NCI-H1417 treated with DMSO at 0.1 percent for 48 hours (cell line): ENCODE measurements around the gene CPS1.

Source experiments
- DNase-seq: peaks from one replicate; lab custom pipeline; 2025; lab: John Stamatoyannopoulos, UW

The CPS1 gene

DNA sequence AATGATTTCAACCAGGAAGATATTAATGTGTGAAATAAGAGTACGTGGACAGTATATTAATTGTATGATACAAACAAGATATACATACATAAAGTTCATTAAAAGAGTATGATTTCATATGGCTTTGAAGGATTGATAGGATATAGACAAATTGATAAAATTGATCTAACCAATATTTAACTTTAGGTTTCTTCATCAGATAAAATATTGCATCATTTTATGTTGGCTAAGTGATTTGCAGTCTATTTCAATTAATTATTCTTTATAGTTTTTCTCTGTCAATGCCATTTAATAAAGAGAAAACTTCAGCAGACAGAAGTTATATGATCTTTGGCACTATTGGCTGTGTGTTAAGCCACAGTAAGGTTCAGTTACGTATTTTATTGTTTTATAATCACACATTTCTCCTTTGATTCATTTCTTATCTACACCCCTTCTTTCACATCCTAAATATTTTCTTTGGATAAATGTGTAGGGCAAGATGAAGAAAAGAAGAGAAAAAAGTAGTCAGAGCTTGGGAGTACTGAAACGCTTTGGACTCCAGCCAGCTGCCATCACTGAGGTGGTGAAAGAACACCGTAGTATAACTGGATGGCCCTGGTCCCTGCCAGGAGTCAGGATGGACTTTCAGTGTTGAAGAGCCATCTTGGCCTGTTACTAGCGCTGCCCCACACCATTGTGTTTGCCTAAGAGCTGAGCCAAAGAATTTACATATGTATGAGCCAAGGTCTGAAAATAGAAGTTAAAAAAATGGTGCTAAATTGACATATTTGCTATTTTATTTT is 9.8 kb upstream of the CPS1 start:
- DNase-seq: no peak

DNA sequence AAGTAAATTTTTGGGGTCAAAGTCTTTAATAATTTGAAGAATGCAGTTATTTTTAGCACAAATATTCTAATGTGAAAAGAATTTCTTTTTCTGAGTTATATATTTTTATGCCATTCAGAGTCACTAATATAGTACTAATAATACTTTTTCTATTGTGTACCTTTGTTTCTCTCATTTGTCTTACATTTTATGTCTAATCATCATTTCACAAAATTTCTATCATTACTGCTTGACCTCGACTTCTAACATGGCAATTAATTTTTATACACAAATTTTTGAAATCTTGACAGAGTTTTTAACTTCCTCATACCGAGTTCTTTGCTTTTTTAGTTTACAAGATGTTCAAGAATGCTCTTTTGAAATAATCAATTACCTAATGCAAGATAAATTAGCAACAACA is 8.4 kb upstream of the CPS1 start:
- no peak for DNase-seq

GRCh38 chr2:210548878-210549384 is 7.5 kb upstream of the CPS1 start:
- DNase-seq: no peak

- no peak for DNase-seq
Observed at GRCh38 chr2:210551001-210551400, 5.4 kb upstream of the CPS1 start.

DNA sequence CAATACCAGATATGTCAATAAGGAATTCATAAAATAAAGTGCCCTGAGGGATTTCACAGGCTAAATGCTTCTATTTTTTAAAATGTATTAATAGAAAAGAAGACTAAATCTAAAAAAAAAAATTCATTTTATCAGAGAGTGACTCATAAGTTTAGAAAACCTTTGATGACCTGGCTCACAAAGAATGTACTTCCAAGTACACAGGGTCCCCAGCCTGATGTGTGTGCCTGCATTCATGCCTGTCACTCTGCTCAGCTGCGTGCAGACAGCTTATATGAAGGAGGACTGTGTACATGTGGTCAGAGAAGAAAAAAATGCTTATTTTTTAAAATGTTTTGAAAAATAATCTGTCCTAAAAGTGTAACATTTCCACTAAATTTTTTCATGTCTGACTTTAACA is 3.0 kb upstream of the CPS1 start:
- no peak for DNase-seq

GRCh38 chr2:210555555-210555954 is 844 bp upstream of the CPS1 start:
- no peak for DNase-seq

DNA sequence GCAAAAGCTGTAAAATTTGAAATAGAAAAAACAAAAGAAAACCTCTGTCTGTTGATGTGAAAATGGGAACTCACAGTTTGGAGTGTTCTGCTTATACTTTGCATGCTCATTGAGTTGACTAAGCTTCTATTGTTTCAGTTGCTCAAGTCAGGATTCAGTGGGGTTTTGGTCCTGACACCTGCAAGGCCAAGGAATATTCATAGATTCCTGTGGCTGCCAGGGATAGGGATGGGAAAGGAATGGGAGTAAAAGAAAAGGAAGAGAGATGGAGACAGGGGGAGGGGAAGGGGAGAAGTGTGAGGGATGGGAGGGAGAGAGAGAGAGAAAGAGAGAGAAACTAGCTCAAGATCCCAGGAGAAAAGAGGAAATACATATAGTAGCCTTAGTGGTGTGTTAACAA is 1.3 kb downstream of the CPS1 start:
- DNase-seq: no peak

DNA sequence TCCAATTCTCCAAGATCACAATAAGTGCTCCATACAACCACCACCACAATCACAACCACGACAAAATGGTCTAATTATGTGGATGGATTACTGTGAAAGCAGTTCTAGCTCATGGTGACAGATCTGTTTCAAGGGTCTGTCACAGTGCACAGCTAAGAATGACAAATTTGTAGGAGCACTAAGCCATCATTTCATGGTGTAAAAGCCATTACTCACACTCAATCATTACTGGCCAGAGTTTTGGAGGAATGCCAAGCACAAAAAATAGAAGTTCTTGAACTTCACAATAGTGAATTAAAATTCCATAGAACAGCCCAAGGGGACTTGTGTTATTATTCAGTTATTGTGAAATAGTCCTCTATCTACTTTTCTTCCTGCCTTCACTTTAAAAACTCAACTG is 2.3 kb downstream of the CPS1 start:
- DNase-seq: no peak

DNA sequence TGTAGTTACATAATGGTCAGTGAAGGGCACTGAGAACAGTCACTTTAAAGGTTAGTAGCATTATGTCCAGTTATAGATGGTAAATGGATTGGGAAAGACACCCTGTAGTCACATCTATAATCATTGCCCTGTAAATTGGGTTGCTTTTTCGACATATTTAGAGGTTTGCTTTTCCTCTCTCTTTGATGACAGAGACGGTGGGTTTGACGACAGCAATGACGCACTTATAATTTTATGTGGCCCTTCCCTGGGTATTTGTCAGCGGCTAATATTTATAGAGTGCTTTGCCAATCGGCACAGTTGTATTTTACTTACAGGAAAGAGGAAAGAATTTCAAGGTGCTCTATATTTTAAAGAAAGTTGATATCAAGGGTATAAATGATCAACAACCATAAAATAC is 2.8 kb downstream of the CPS1 start:
- DNase-seq: no peak

DNA sequence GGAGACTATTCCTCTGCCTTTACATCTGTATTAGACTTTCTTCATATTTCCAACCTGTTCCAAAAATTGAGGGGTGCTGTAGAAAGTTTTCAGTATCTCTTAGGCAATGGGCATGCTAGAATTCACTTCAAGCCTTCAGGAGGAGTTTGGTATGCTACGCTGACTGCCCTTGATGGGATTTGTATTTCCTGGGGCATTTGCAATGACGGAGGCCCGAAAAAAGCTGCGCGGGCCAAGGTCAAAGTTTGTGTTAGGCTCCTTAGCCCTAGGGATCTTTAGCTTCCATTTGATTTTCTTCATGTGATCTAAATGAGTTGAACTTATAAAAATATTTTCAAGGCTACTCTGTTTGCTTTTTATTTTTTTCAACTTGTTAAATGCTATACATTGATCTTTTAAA is 5.1 kb downstream of the CPS1 start:
- DNase-seq: no peak

DNA sequence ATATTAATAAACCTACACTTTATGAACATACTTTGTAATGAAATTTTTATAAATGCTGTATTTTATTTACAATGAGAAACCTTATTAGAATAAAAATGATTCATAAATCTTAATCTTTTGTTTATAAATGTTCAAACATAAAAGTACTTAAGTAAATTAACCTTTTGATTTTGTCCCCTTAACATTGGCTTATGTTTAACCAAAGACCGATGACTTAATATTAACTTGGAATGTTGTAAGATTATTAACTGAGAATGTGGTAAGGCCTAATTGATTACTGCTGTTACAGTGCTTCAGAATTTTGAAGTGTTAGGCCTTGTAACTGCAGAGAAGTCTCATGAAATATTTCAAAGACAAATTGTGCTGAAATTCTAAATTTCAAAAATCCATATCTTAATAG is 5.7 kb downstream of the CPS1 start:
- DNase-seq: no peak

DNA sequence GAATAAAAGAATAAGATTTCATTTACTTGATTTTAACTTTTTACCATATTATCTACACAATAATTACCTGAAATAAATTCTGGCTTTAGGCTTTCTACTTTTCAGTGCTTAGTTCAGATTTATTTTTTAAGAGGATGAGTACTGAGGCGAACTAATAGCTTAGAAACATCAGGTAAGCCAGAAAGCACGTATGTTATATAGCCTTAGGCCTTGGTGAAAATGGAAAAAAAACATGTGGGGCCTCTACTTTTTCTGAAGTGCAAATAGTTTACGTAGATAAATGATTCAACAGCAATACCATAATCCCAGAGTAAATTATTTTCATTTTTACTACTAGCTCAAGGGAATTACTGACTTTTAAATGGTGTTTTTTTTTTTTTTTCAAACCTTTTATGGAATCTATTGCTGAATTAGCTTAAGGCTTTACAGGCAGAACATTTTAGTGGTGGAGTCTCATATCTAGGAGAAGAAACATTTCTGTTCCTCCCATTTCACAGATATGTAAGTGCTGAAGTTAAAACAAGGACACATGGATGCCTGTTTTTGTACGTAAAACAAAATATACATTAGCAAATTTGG is 6.2 kb downstream of the CPS1 start:
- DNase-seq: no peak

- DNase-seq: no peak
Observed at GRCh38 chr2:210567279-210567678, 10.9 kb downstream of the CPS1 start.

- DNase-seq: no peak
Observed at GRCh38 chr2:210568108-210568507, 11.7 kb downstream of the CPS1 start.

GRCh38 chr2:210577263-210578071 is 21.1 kb downstream of the CPS1 start:
- no peak for DNase-seq

DNA sequence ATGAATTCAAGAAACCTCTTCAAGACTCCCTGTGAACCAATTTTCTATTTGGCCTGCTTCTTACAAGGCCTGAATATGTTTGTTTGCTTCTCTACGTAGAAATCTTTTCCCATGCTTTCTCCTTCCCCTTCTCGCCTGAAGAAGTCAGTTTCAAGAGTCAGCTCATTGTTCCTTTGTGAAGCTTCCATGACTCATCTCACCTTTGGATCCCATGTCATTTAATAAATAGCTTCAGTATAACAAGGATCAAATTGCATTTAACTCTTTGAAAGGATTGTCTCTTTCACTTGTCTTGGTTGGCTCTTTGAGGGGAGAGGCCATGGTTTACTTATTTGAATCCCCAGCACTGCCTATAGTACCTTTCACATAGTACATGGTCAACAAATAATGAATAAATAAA is 28.4 kb downstream of the CPS1 start:
- no peak for DNase-seq

DNA sequence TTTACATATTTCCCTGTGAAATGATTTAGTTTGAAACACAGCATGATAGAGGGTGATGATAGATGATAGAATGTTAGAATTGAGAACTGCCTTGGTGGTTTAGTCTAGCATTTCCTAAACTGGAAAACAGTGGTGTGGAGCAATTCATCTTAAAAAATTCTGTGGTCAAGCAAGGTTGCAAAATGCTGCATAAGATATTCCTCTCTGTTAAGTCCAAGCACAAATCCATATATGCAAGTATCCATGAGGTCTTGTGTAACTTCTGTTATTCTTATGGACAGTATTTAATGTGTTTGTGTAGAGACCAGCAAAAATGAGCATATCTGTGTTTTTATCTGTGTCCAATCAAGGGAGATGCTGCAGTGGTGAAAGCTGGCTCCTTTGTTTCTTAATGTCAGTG is 30.0 kb downstream of the CPS1 start:
- no peak for DNase-seq

GRCh38 chr2:210591663-210592062 is 35.3 kb downstream of the CPS1 start:
- no peak for DNase-seq

GRCh38 chr2:210592726-210593125 is 36.3 kb downstream of the CPS1 start:
- DNase-seq: no peak

- no peak for DNase-seq
Observed at GRCh38 chr2:210593166-210593565, 36.8 kb downstream of the CPS1 start.

- no peak for DNase-seq
Observed at GRCh38 chr2:210598219-210598618, 41.8 kb downstream of the CPS1 start.

GRCh38 chr2:210599476-210599875 is 43.1 kb downstream of the CPS1 start:
- no peak for DNase-seq

- no peak for DNase-seq
Observed at GRCh38 chr2:210604666-210605065, 48.3 kb downstream of the CPS1 start.
